ENCODE measurements around the gene ALG5.

The ALG5 gene

DNA sequence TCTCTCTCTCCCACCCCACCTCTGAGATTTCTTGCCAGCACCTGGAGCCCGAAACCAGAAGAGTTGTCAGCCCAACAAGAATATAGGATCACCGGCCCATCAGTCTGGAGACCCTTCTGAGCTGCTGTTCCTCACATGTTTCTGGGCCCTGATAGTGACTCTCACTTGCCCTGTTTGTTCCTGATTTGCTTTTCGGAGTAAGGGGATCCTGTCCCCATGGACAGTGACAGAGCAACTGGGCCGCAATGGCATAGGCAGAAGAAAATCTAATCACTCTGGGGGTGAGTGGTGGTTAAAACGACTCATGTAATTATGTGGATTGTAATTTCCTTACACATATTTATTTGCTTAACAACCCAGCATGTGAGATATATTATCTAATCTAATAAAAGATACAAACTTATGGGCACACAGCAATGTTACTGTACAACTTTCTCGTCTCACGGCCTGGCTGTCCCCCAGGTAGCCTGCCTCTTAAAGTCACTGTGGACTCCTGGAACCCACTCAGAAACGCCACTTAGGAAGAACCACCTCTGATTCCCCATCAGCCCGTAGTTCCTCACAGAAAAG, 78.4 kb downstream of the ALG5 start:
- TF ChIP-seq ZNF565 (CRISPR knock-in tag; conservative IDR thresholded peaks at IDR 0.05; ENCODE audit: low read depth) = no peak
- TF ChIP-seq ZNF8 (CRISPR knock-in tag; IDR thresholded peaks at IDR 0.05) = peak; percentile 8; the same call in 1 of the 2 replicates
- no peak for ATAC-seq

DNA sequence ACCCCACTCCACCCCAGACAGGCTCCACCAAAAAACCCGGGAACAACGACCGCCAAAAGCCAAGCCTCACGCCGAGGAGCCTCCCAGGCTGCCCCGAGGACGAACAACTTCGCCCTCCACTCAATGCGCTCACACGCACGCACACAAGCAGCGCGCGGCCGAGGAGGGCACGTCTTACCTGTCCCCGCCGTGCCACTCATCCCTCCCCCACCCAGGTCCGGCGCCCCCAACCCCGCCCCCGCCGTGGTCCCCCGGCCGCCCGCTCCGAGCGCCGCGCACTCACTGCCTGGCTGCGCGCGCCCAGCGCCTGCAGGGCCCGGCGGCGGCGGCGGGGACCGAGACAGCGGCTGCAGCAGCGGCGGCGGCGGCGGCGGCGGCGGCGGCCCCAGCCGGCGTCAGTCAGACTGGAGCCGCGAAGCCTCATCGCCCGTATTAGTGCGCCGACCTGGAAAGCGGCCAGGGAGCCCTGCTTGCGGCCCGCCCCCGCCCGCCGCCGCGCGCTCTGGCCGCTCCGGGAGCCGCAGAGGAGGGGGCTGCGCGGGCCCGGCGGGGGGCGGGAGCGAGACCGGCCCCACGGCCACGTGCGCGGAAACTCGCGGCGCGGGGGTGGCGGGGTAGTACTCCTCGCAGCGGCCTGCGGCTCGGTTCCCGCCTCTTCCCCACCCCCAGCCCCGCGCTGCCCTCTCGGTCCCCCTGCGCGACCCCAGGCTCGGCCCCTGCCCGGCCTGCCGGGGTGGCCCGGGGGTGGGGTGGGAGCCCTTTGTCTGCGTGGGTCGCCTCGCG, 79.1 kb downstream of the ALG5 start, which contains the start of gene SMAD9:
Gene SMAD9, minus strand, starts transcription at position 406 of the 783 bp plus-strand sequence. CDS start 40,549 bp downstream, outside the sequence.
- ATAC-seq = peak; percentile 40
- no peak for TF ChIP-seq ZFP3 (CRISPR knock-in tag; IDR thresholded peaks at IDR 0.05)
- TF ChIP-seq, protein P1, sequence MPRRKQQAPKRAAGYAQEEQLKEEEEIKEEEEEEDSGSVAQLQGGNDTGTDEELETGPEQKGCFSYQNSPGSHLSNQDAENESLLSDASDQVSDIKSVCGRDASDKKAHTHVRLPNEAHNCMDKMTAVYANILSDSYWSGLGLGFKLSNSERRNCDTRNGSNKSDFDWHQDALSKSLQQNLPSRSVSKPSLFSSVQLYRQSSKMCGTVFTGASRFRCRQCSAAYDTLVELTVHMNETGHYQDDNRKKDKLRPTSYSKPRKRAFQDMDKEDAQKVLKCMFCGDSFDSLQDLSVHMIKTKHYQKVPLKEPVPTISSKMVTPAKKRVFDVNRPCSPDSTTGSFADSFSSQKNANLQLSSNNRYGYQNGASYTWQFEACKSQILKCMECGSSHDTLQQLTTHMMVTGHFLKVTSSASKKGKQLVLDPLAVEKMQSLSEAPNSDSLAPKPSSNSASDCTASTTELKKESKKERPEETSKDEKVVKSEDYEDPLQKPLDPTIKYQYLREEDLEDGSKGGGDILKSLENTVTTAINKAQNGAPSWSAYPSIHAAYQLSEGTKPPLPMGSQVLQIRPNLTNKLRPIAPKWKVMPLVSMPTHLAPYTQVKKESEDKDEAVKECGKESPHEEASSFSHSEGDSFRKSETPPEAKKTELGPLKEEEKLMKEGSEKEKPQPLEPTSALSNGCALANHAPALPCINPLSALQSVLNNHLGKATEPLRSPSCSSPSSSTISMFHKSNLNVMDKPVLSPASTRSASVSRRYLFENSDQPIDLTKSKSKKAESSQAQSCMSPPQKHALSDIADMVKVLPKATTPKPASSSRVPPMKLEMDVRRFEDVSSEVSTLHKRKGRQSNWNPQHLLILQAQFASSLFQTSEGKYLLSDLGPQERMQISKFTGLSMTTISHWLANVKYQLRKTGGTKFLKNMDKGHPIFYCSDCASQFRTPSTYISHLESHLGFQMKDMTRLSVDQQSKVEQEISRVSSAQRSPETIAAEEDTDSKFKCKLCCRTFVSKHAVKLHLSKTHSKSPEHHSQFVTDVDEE (CRISPR knock-in tag; IDR thresholded peaks at IDR 0.05) = peak; percentile 14; the same call in 1 of the 2 replicates
- TF ChIP-seq ZFP30 (CRISPR knock-in tag; IDR thresholded peaks at IDR 0.05) = no peak

DNA sequence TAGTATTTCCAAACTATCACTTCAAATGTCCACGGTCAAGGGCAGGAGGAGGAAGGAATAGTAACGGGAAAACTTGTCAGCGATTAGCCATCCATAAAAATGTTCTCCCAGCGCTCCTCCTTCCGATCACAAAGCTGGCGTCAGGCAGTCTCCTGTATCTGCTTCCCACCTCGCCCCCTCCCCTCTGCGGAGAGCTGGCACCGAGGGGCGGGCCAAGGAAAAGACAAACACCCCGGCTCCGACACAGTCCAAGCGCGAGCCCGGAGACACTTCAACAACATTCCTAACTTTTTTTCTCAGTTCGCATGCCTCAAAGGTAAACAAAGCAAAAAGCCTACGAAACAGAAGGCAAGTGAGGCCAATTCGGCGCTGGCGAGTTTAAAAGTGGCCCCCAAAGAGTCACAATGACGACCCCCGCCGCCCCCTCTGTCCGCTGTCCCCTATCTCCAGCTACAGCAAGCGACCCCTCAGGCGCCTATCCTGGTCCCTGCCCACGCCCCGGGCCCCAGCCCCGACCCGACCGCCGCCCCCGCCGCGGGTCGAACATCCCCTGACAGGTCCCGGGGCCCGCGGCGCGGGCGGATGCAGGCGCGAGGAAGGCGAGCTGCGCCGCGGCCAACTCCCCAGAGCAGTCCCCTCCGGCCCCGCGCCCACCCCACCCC, 79.8 kb downstream of the ALG5 start:
- ATAC-seq = peak; percentile 70
- TF ChIP-seq RARB (CRISPR knock-in tag; IDR thresholded peaks at IDR 0.05) (no peak), PPARA (CRISPR knock-in tag; IDR thresholded peaks at IDR 0.05; ENCODE audit: borderline replicate concordance) (no peak), ARNTL (CRISPR knock-in tag; IDR thresholded peaks at IDR 0.05; ENCODE audit: borderline replicate concordance, low read depth) (no peak), SNAI2 (CRISPR knock-in tag; IDR thresholded peaks at IDR 0.05) (no peak), ESRRG (CRISPR knock-in tag; IDR thresholded peaks at IDR 0.05) (no peak)
- TF ChIP-seq, protein P2, sequence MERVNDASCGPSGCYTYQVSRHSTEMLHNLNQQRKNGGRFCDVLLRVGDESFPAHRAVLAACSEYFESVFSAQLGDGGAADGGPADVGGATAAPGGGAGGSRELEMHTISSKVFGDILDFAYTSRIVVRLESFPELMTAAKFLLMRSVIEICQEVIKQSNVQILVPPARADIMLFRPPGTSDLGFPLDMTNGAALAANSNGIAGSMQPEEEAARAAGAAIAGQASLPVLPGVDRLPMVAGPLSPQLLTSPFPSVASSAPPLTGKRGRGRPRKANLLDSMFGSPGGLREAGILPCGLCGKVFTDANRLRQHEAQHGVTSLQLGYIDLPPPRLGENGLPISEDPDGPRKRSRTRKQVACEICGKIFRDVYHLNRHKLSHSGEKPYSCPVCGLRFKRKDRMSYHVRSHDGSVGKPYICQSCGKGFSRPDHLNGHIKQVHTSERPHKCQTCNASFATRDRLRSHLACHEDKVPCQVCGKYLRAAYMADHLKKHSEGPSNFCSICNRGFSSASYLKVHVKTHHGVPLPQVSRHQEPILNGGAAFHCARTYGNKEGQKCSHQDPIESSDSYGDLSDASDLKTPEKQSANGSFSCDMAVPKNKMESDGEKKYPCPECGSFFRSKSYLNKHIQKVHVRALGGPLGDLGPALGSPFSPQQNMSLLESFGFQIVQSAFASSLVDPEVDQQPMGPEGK (CRISPR knock-in tag; IDR thresholded peaks at IDR 0.05; ENCODE audit: borderline replicate concordance) = no peak

DNA sequence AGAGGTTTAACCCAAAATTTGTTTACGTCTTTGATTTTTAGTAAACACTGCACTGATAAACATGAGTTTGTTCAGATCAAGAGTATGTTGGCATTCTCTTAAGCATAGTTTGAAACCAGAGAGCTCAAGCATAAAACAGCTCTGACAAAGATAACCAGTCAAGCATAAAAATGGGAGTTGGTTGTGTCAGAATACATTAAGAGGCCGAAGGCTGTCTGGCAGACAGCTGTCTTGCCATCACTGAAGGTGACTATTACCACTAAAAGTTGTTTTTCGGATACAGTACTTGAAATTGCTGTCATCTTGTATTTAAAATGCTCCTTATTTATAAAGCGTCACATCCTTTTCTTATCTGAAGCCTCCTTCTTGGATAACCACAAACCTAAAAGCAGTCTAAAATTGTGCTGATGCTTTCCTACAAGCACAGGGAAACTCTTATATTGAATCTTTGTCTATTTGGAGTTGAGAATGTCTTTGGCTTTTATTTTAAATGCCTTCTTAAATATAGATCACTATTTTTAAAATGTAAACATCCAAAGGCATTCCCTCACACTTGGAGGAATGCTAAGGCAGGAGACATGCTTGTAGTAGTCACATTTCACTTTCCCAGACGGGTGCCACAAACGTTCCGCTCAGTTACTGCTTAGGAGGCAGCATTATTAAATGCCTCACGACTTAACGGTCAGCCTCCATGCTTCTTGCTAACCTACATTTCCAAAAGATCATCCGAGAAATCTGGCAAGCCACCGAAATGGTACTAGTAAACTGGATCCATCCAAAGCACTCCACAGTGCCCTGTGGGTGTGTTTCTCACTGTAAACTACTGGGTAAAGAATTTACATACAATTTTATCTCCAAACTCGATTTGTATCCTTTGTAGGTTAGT, 80.7 kb downstream of the ALG5 start:
- peak; percentile 52 for ATAC-seq

More for the DNA sequence above, 80.7 kb downstream of the ALG5 start:
- TF ChIP-seq, protein P2 (CRISPR knock-in tag; IDR thresholded peaks at IDR 0.05; ENCODE audit: borderline replicate concordance) = no peak
- TF ChIP-seq, protein P1 (CRISPR knock-in tag; IDR thresholded peaks at IDR 0.05) = no peak
- TF ChIP-seq ZC3H10 (CRISPR knock-in tag; IDR thresholded peaks at IDR 0.05) (no peak), ZNF70 (CRISPR knock-in tag; IDR thresholded peaks at IDR 0.05) (no peak), SNAI2 (CRISPR knock-in tag; IDR thresholded peaks at IDR 0.05) (no peak), BACH2 (CRISPR knock-in tag; IDR thresholded peaks at IDR 0.05; ENCODE audit: borderline replicate concordance) (no peak), ISL1 (CRISPR knock-in tag; IDR thresholded peaks at IDR 0.05) (no peak), ZNF8 (CRISPR knock-in tag; IDR thresholded peaks at IDR 0.05) (no peak), CSDC2 (CRISPR knock-in tag; IDR thresholded peaks at IDR 0.05) (no peak), ARNTL (CRISPR knock-in tag; IDR thresholded peaks at IDR 0.05; ENCODE audit: borderline replicate concordance, low read depth) (no peak), GLIS3 (CRISPR knock-in tag; IDR thresholded peaks at IDR 0.05) (no peak), ZNF565 (CRISPR knock-in tag; conservative IDR thresholded peaks at IDR 0.05; ENCODE audit: low read depth) (no peak), TCF4 (CRISPR knock-in tag; IDR thresholded peaks at IDR 0.05; ENCODE audit: borderline replicate concordance) (no peak), OSR1 (CRISPR knock-in tag; IDR thresholded peaks at IDR 0.05) (no peak), ZFP30 (CRISPR knock-in tag; IDR thresholded peaks at IDR 0.05) (no peak), ZFP3 (CRISPR knock-in tag; IDR thresholded peaks at IDR 0.05) (no peak)
- TF ChIP-seq, protein P3, sequence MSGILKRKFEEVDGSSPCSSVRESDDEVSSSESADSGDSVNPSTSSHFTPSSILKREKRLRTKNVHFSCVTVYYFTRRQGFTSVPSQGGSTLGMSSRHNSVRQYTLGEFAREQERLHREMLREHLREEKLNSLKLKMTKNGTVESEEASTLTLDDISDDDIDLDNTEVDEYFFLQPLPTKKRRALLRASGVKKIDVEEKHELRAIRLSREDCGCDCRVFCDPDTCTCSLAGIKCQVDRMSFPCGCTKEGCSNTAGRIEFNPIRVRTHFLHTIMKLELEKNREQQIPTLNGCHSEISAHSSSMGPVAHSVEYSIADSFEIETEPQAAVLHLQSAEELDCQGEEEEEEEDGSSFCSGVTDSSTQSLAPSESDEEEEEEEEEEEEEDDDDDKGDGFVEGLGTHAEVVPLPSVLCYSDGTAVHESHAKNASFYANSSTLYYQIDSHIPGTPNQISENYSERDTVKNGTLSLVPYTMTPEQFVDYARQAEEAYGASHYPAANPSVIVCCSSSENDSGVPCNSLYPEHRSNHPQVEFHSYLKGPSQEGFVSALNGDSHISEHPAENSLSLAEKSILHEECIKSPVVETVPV (CRISPR knock-in tag; IDR thresholded peaks at IDR 0.05) = no peak

Measured in SK-N-SH treated with all-trans-retinoic acid at 6 μM for 48 hours (cell line).